Brain microvascular endothelial cell (primary cell): ENCODE data around the gene IMMP2L.

Experiments
- DNase-seq: peaks from one replicate; pipeline ENCODE4 v3.0.0-alpha.2; 2020
- H3K27ac ChIP-seq: fragments of 250-450 bp; sonication (Bioruptor Pico); 2 replicates; pipeline ENCODE4 v1.5.1; 2020; ENCODE audit warnings: mild to moderate bottlenecking, moderate library complexity
- H3K27me3 ChIP-seq: fragments of 250-450 bp; sonication (Bioruptor Pico); replicated peaks from 2 replicates; pipeline ENCODE4 v1.5.1; 2020; ENCODE audit warnings: mild to moderate bottlenecking
- H3K36me3 ChIP-seq: fragments of 250-450 bp; sonication (Bioruptor Pico); replicated peaks from 2 replicates; pipeline ENCODE4 v1.5.1; 2020; ENCODE audit warnings: mild to moderate bottlenecking
- H3K4me3 ChIP-seq: 2 replicates; pipeline ENCODE4 v1.5.1; 2011; ENCODE audit warnings: low read depth, mild to moderate bottlenecking, control low read depth, low read length, moderate library complexity
- in situ Hi-C: cut with HindIII; loops from 2 replicates; pipeline ENCODE4 v1.10.0; 2017; ENCODE audit warnings: low sequenced_read_pairs, low pct_ligation_motif_present
- TF ChIP-seq, protein P1 (sequence below): IDR thresholded peaks from 2 replicates; pipeline ENCODE4 v1.5.1; 2011; ENCODE audit warnings: low read depth, mild to moderate bottlenecking, moderate library complexity, low read length, control low read depth, inconsistent platforms; ENCODE audit errors: missing control alignments

IMMP2L gene

DNA sequence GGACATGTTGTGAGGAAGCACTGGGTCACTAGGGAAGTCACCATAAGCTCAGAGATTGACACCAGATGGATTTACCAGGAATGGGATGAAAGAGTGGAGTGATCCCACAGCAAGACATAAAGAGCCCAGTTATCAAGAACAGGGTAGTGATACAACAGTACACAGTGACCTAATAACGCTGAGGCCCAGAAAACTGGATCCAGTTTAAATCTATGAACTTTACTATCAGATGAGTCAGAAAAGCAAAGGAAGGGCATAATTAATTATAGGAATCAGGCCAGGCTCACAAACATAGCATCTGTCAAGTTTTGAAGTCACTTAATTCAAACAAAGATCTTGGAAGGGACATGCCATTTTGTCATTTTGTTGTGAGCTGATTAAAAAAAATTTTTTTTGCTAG is 397.9 kb downstream of the IMMP2L start:
- Histone ChIP-seq H3K4me3 (no peak overlapping the region), H3K27ac (no peak overlapping the region), H3K27me3 (no peaks in the 10 kb centered on the region), H3K36me3 (no peaks in the 10 kb centered on the region)
- no peak for DNase-seq
- in situ Hi-C loops, result no loop called here
- TF ChIP-seq, protein P1, sequence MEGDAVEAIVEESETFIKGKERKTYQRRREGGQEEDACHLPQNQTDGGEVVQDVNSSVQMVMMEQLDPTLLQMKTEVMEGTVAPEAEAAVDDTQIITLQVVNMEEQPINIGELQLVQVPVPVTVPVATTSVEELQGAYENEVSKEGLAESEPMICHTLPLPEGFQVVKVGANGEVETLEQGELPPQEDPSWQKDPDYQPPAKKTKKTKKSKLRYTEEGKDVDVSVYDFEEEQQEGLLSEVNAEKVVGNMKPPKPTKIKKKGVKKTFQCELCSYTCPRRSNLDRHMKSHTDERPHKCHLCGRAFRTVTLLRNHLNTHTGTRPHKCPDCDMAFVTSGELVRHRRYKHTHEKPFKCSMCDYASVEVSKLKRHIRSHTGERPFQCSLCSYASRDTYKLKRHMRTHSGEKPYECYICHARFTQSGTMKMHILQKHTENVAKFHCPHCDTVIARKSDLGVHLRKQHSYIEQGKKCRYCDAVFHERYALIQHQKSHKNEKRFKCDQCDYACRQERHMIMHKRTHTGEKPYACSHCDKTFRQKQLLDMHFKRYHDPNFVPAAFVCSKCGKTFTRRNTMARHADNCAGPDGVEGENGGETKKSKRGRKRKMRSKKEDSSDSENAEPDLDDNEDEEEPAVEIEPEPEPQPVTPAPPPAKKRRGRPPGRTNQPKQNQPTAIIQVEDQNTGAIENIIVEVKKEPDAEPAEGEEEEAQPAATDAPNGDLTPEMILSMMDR, result no peak

DNA sequence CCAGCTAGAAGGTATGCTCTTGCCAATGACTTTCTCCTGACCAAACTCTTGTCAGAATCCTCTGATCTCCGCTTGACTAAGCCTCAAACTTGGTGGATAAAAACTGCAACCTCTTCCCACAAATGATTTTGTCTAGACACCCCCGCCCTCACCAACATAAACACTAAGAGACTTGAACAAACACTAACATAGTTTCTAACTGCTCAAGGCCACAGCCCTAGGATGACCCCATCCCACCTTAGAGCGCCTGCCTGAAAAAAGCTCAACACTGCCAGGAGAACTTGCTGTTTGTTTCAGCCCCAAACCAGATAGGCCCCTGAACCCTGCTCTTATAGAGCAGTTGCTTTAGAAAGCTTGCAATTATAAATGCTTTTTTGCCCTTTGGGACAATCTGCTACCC is 399.6 kb downstream of the IMMP2L start:
- no peaks in the 10 kb centered on the region for H3K27me3 ChIP-seq
- TF ChIP-seq, protein P1, result no peak
- in situ Hi-C loops, result no loop called here

DNA sequence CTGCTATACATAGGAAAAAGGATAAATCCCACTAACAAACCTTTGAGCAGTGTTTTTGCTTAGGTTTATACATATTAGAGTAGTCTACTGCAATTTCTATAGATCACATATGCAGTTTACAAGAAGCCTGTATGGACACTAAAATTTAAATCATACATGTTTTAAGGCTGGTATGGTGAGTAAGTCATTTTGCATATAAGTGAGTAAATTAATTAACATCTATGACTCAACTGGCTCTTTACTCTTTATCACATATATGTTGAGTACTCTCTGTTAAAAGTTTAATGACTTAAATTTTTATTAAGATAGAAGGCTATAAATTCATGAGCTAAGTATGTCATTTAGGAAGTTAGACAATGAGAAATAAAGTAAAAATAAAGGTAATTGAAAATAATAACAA is 402.0 kb downstream of the IMMP2L start:
- in situ Hi-C loops, result no loop called here
- no peak for DNase-seq
- Histone ChIP-seq H3K27ac (no peak overlapping the region), H3K36me3 (no peaks in the 10 kb centered on the region), H3K4me3 (no peak overlapping the region), H3K27me3 (no peaks in the 10 kb centered on the region)
- TF ChIP-seq, protein P1, result no peak

More for the DNA sequence above, 399.6 kb downstream of the IMMP2L start:
- no peak overlapping the region for H3K27ac ChIP-seq
- DNase-seq, result peak; percentile 3
- H3K4me3 ChIP-seq, result no peak overlapping the region
- no peaks in the 10 kb centered on the region for H3K36me3 ChIP-seq

DNA sequence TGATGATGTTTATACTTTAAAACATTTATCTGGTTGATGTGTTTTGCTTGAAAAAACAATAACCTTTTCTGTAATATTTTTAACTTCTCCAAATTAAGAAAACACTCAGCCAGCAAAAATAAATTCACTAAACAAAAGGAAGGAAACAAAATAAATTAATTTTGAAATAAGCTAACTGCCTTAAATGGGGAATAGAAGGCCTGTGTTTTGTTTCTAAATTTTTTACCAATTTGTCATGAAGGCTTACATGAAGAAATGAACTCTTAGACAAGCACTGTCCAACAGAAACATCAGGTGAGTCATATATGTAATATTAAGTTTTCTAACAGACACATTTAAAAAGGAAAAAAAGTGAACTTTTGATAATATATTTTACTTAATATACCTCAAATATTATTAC is 402.9 kb downstream of the IMMP2L start:
- in situ Hi-C loops, result no loop called here
- H3K27ac ChIP-seq, result peak overlapping the region; percentile 78
- DNase-seq, result no peak

DNA sequence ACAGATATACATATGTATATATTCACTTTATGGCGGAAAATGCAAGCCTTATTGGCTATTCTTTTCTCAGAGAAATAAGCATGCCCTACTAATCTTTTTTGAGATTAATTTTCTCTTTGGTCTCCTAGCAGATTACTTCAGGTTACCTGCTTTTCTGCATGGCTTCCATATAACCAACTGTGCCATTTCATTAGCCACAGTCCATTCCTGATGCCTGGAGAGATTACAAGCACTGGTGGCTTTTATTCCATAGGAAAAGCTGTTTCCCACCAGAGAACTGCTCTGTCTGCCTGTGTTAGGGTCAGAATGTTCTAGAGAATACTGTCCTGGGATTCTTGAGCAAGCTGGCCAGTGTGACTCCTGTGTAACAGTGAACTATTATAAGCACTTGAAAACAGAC is 411.6 kb downstream of the IMMP2L start:
- Histone ChIP-seq H3K27ac (no peak overlapping the region), H3K27me3 (no peaks in the 10 kb centered on the region), H3K4me3 (no peak overlapping the region), H3K36me3 (no peaks in the 10 kb centered on the region)
- in situ Hi-C loops, result no loop called here
- TF ChIP-seq, protein P1, result no peak
- no peak for DNase-seq

More for the DNA sequence above, 402.9 kb downstream of the IMMP2L start:
- no peaks in the 10 kb centered on the region for H3K27me3 ChIP-seq
- TF ChIP-seq, protein P1, result no peak
- no peaks in the 10 kb centered on the region for H3K36me3 ChIP-seq
- H3K4me3 ChIP-seq, result no peak overlapping the region

DNA sequence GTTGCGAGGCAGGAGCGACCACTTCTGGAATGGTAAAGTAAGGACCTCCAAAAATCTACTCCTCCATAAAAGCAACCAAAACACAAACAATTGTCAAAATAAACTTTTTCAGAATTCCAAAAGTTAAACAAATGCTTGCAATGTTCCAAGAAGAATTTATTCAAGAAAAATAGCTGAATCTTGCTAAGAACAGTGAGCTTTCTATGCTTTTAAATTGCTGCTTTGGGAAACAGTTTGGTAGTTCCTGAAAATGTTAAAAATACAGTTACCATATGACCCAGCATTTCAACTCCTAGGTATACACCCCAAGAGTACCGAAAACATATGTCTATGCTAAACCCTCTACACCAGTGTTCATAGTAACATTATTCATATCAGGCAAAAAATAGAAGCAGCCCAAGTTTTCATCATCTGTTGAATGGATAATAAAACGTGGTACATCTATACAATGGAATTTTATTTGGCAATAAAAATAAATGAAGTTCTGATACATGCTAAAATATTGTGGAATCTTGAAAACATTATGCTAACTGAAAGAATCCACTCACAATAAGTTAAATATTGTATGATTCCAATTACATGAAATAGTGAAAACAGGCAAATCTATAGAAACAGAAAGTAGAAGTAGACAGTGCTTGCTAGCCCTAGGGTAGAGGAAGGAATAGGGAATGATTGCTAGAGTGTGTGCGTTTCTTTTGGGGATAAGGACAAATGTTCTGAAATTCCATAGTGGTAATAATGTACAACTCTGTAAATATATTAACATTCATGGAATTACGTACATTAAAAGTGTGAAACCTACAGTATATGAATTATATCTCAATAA is 414.4 kb downstream of the IMMP2L start:
- Histone ChIP-seq H3K4me3 (no peak overlapping the region), H3K27me3 (no peaks in the 10 kb centered on the region), H3K36me3 (no peaks in the 10 kb centered on the region), H3K27ac (no peak overlapping the region)
- TF ChIP-seq, protein P1, result no peak
- in situ Hi-C loops, result no loop called here
- DNase-seq, result no peak
